PC-3 (cell line): ENCODE results near the gene INPP5D. TPM values are rescaled to one million over a fixed set of nuclear protein-coding genes. Genes with fewer than 3 reads are reported as not detected.

Experiments
- ATAC-seq: fragments of 200-7000 bp; cut with Tn5 transposase; 2 replicates; pipeline ENCODE4 v1.9.1; 2020; ENCODE audit warnings: mild to moderate bottlenecking, moderate library complexity
- BruUV-seq: library from RNA; stranded (reverse); fragments of 400-500 nt; replicated peaks from 2 replicates; lab custom pipeline; 2021; lab: Mats Ljungman, UMichigan
- CTCF ChIA-PET: fragments of 300-600 bp; sonication (Branson Sonifier 250); formaldehyde crosslinking; loops from one replicate; lab custom pipeline; 2022; ENCODE audit warnings: antibody characterized with exemption; lab: Charles Lee
- POLR2A ChIA-PET: fragments of 300-600 bp; sonication (Branson Sonifier 250); formaldehyde crosslinking; loops from one replicate; lab custom pipeline; 2022; ENCODE audit warnings: antibody characterized with exemption; ENCODE audit not compliant: unreplicated experiment; lab: Charles Lee
- DNase-seq: peaks from one replicate; pipeline ENCODE4 v3.0.0-alpha.2; 2015
- H2AFZ ChIP-seq: fragments of 300-600 bp; sonication (generic); 2 replicates; pipeline ENCODE4 v1.6.0; 2016; ENCODE audit warnings: antibody characterized with exemption, low read length
- H3F3A ChIP-seq: fragments of 300-600 bp; sonication (generic); one replicate; pipeline ENCODE4 v1.6.0; 2017; ENCODE audit warnings: antibody characterized with exemption, low read length, control low read depth, mild to moderate bottlenecking; ENCODE audit not compliant: unreplicated experiment
- H3K27ac ChIP-seq: fragments of 300-600 bp; sonication (generic); 2 replicates; pipeline ENCODE4 v1.5.1; 2016; ENCODE audit warnings: mild to moderate bottlenecking, low read length
- H3K27me3 ChIP-seq: fragments of 300-600 bp; sonication (generic); 2 replicates; pipeline ENCODE4 v1.6.1; 2016; ENCODE audit warnings: low read length, mixed read lengths
- H3K36me3 ChIP-seq: fragments of 300-600 bp; sonication (generic); 2 replicates; pipeline ENCODE4 v1.6.1; 2016; ENCODE audit warnings: low read depth, mixed run types, low read length, mixed read lengths
- H3K4me1 ChIP-seq: fragments of 300-600 bp; sonication (generic); 2 replicates; pipeline ENCODE4 v1.5.1; 2016; ENCODE audit warnings: low read length; ENCODE audit not compliant: insufficient read depth
- H3K4me2 ChIP-seq: fragments of 300-600 bp; sonication (generic); 2 replicates; pipeline ENCODE4 v1.6.0; 2016; ENCODE audit warnings: low read length
- H3K4me3 ChIP-seq: fragments of 300-600 bp; sonication (generic); 2 replicates; pipeline ENCODE4 v1.5.1; 2016; ENCODE audit warnings: mild to moderate bottlenecking, low read length, mixed read lengths
- H3K79me2 ChIP-seq: fragments of 300-600 bp; sonication (generic); 2 replicates; pipeline ENCODE4 v1.6.1; 2017; ENCODE audit warnings: low read length, mixed read lengths
- H3K9ac ChIP-seq: fragments of 300-600 bp; sonication (generic); 2 replicates; pipeline ENCODE4 v1.6.0; 2016; ENCODE audit warnings: mild to moderate bottlenecking, low read length
- H3K9me2 ChIP-seq: fragments of 300-600 bp; sonication (generic); replicated peaks from 2 replicates; pipeline ENCODE4 v1.6.1; 2016; ENCODE audit warnings: mixed run types, low read length, mixed read lengths
- H3K9me3 ChIP-seq: fragments of 300-600 bp; sonication (generic); 2 replicates; pipeline ENCODE4 v1.6.1; 2016; ENCODE audit warnings: low read length, mixed read lengths
- H4K20me1 ChIP-seq: fragments of 300-600 bp; sonication (generic); 2 replicates; pipeline ENCODE4 v1.6.1; 2016; ENCODE audit warnings: low read length, mixed read lengths
- CTCF ChIP-seq: fragments of 300-600 bp; sonication (generic); conservative IDR thresholded peaks from 2 replicates; pipeline ENCODE4 v1.5.1; 2017; ENCODE audit warnings: antibody characterized with exemption, low read depth, mild to moderate bottlenecking, low read length
- EZH2 ChIP-seq: fragments of 300-600 bp; sonication (generic); IDR thresholded peaks from one replicate; pipeline ENCODE4 v1.6.1; 2017; ENCODE audit warnings: antibody characterized with exemption, mild to moderate bottlenecking, low read length; ENCODE audit not compliant: unreplicated experiment
- EZH2phosphoT487 ChIP-seq: fragments of 300-600 bp; sonication (generic); IDR thresholded peaks from 2 replicates; pipeline ENCODE4 v1.6.1; 2018; ENCODE audit warnings: mild to moderate bottlenecking, antibody characterized with exemption, low read length, borderline replicate concordance
- intact Hi-C: fragments of 100-400 bp; cut with micrococcal nuclease; formaldehyde crosslinking; loops from 2 replicates; pipeline ENCODE4 v1.9.0; 2023
- total RNA-seq: library from RNA; depleted of rRNA; stranded (reverse); fragments of >200 nt; gene quantifications from 2 replicates; pipeline ENCODE4 v1.2.3, GENCODE V29; 2014

The INPP5D gene
- total RNA-seq, 1 experiment from 2014 or later, result 0.26 TPM

- no TSS peak for BruUV-seq
- no peak overlapping the region for H2AFZ ChIP-seq
- H3K79me2 ChIP-seq, result no peaks in the 10 kb centered on the region
- ChIA-PET POLR2A (no interaction called here), CTCF (no interaction called here)
- DNase-seq (no peak), ATAC-seq (no peak)
- no peak overlapping the region for H3K9ac ChIP-seq
- no peaks in the 10 kb centered on the region for H3K9me2 ChIP-seq
- intact Hi-C loops, result no loop called here
- H3F3A ChIP-seq, result no peaks in the 10 kb centered on the region
- H3K4me1 ChIP-seq, result 0 out of 2 replicates have a peak, but pooled peaks cover 4% of the 10 kb centered on the region
- no peak for TF ChIP-seq EZH2phosphoT487
- TF ChIP-seq CTCF, result no peak
- no peak for TF ChIP-seq EZH2
- H3K9me3 ChIP-seq, result no peaks in the 10 kb centered on the region
- H4K20me1 ChIP-seq, result no peaks in the 10 kb centered on the region
- H3K27me3 ChIP-seq, result no peaks in the 10 kb centered on the region
- H3K4me2 ChIP-seq, result no peak overlapping the region
- H3K4me3 ChIP-seq, result no peak overlapping the region
- no peaks in the 10 kb centered on the region for H3K36me3 ChIP-seq
- H3K27ac ChIP-seq, result no peak overlapping the region
Observed at GRCh38 chr2:233117351-233117750, 57.2 kb downstream of the INPP5D start.

- no peaks in the 10 kb centered on the region for H3K79me2 ChIP-seq
- H3K27me3 ChIP-seq, result no peaks in the 10 kb centered on the region
- no peaks in the 10 kb centered on the region for H3F3A ChIP-seq
- H3K4me1 ChIP-seq, result 0 out of 2 replicates have a peak, but pooled peaks cover 4% of the 10 kb centered on the region
- no peak overlapping the region for H3K4me2 ChIP-seq
- H3K4me3 ChIP-seq, result no peak overlapping the region
- no TSS peak for BruUV-seq
- ChIA-PET POLR2A (no interaction called here), CTCF (no interaction called here)
- no peaks in the 10 kb centered on the region for H4K20me1 ChIP-seq
- no peaks in the 10 kb centered on the region for H3K9me2 ChIP-seq
- H3K36me3 ChIP-seq, result no peaks in the 10 kb centered on the region
- H3K9me3 ChIP-seq, result no peaks in the 10 kb centered on the region
- ATAC-seq (no peak), DNase-seq (no peak)
- intact Hi-C loops, result no loop called here
- no peak for TF ChIP-seq EZH2phosphoT487
- no peak for TF ChIP-seq CTCF
- no peak for TF ChIP-seq EZH2
- no peak overlapping the region for H2AFZ ChIP-seq
- no peak overlapping the region for H3K27ac ChIP-seq
- H3K9ac ChIP-seq, result no peak overlapping the region
Observed at GRCh38 chr2:233117811-233118647, 57.9 kb downstream of the INPP5D start.

- Histone ChIP-seq H3K4me1 (0 out of 2 replicates have a peak, but pooled peaks cover 4% of the 10 kb centered on the region), H3K27me3 (no peaks in the 10 kb centered on the region), H3K9me3 (no peaks in the 10 kb centered on the region), H4K20me1 (no peaks in the 10 kb centered on the region), H3F3A (no peaks in the 10 kb centered on the region), H3K9ac (no peak overlapping the region), H3K27ac (no peak overlapping the region), H3K79me2 (no peaks in the 10 kb centered on the region), H3K4me2 (no peak overlapping the region), H3K36me3 (no peaks in the 10 kb centered on the region), H3K4me3 (no peak overlapping the region), H3K9me2 (no peaks in the 10 kb centered on the region), H2AFZ (no peak overlapping the region)
- intact Hi-C loops, result no loop called here
- POLR2A ChIA-PET, result no interaction called here
- ATAC-seq (no peak), DNase-seq (no peak)
- CTCF ChIA-PET, result no interaction called here
- TF ChIP-seq CTCF, result no peak
- no peak for TF ChIP-seq EZH2
- no peak for TF ChIP-seq EZH2phosphoT487
- no TSS peak for BruUV-seq
Observed at GRCh38 chr2:233118648-233119000, 58.5 kb downstream of the INPP5D start.
